Testis (tissue), 2 donors: ENCODE data around the gene ANTXR2.

Experiments used
- CTCF ChIP-seq, 3 experiments: fragments of 450-650 bp in 2 of 3; fragments of 200-600 bp in 1 of 3; sonication (generic) in 1 of 3; IDR thresholded peaks; one replicate each; pipeline ENCODE4 v1.5.1; 2016 to 2019; ENCODE audit warnings: antibody characterized with exemption in 3 of 3, mild to moderate bottlenecking in 2 of 3, moderate library complexity in 1 of 3
- POLR2A ChIP-seq: fragments of 450-650 bp; IDR thresholded peaks from one replicate; pipeline ENCODE4 v1.6.1; 2017; ENCODE audit warnings: antibody characterized with exemption, mild to moderate bottlenecking, moderate library complexity

- TF ChIP-seq CTCF (IDR thresholded peaks at IDR 0.05) (no peak), POLR2A (no peak)
These were observed 35.2 kb downstream of the ANTXR2 start for GRCh38 chr4:80037864-80038263.
